GM12875 (cell line): Measurements from ENCODE around the gene DGKB.

Source experiments
- H3K4me3 ChIP-seq: one replicate; pipeline ENCODE4 v1.5.1; 2011; ENCODE audit warnings: low read depth, low read length, control low read depth
- TF ChIP-seq, protein P1 (sequence below): IDR thresholded peaks from 2 replicates; pipeline ENCODE4 v1.5.1; 2011; ENCODE audit warnings: low read depth, mild to moderate bottlenecking, control low read depth, inconsistent platforms, low read length, moderate library complexity, borderline replicate concordance; ENCODE audit not compliant: insufficient read depth

The DGKB gene

GRCh38 chr7:14425559-14425958 lies 477.0 kb downstream of the DGKB start:
- no peak overlapping the region for H3K4me3 ChIP-seq
- TF ChIP-seq, protein P1, sequence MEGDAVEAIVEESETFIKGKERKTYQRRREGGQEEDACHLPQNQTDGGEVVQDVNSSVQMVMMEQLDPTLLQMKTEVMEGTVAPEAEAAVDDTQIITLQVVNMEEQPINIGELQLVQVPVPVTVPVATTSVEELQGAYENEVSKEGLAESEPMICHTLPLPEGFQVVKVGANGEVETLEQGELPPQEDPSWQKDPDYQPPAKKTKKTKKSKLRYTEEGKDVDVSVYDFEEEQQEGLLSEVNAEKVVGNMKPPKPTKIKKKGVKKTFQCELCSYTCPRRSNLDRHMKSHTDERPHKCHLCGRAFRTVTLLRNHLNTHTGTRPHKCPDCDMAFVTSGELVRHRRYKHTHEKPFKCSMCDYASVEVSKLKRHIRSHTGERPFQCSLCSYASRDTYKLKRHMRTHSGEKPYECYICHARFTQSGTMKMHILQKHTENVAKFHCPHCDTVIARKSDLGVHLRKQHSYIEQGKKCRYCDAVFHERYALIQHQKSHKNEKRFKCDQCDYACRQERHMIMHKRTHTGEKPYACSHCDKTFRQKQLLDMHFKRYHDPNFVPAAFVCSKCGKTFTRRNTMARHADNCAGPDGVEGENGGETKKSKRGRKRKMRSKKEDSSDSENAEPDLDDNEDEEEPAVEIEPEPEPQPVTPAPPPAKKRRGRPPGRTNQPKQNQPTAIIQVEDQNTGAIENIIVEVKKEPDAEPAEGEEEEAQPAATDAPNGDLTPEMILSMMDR = no peak

DNA sequence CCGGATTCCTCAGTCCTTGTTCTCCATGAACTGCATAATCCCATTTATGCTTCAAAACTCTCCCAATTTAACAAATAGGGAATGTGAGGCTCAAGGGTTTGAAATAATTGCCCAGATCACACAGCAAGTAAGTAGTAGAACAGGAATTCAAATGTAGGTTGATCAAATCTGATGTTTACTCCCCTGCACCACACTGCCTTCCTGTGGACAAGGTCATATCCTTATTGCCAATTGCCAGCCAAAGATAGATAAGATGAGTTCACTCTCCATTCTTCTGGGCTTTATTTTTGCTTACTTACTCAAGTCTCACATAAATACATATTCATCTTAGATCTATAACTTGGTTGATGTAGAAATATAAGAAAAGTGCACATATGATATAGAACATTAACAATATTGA lies 477.9 kb downstream of the DGKB start:
- TF ChIP-seq, protein P1 = no peak
- no peak overlapping the region for H3K4me3 ChIP-seq

GRCh38 chr7:14420768-14421167 lies 481.8 kb downstream of the DGKB start:
- TF ChIP-seq, protein P1 = no peak
- no peak overlapping the region for H3K4me3 ChIP-seq

GRCh38 chr7:14419531-14419930 lies 483.0 kb downstream of the DGKB start:
- TF ChIP-seq, protein P1 = no peak
- H3K4me3 ChIP-seq = no peak overlapping the region

GRCh38 chr7:14418633-14419032 lies 483.9 kb downstream of the DGKB start:
- H3K4me3 ChIP-seq = no peak overlapping the region
- TF ChIP-seq, protein P1 = no peak

DNA sequence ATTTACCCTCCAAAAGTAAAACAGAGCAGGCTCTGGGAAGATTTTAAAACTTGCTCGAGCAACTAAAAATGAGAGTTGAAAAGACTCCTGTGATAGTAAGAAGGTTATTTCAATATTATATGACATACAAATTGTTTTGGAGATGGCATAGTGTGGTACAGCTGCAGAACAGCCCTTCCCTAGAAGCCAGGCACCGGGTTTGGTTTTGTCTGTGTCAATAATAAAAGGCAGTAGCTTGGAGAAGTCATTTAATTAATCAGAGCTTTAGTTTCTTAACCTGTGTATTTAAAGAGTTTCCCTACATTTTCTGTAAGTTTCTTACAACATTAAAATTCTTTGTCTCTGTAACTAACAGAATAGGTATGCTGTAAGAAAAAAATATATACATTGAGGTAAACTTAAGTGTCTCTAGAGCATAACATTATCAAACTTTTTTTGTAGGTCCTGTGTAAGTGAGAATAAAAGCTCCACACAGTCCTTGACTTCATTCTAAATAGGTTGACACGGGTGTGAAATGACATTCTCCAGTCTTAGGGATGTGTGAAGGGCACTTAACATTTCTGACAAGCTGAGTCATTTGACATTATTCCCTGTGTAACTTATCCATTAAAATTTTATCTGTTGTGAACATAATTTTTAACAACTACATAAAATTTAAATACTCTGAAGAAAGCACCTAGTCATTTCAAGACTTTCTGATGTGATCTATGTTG lies 488.1 kb downstream of the DGKB start:
- TF ChIP-seq, protein P1 = no peak
- H3K4me3 ChIP-seq = no peak overlapping the region

DNA sequence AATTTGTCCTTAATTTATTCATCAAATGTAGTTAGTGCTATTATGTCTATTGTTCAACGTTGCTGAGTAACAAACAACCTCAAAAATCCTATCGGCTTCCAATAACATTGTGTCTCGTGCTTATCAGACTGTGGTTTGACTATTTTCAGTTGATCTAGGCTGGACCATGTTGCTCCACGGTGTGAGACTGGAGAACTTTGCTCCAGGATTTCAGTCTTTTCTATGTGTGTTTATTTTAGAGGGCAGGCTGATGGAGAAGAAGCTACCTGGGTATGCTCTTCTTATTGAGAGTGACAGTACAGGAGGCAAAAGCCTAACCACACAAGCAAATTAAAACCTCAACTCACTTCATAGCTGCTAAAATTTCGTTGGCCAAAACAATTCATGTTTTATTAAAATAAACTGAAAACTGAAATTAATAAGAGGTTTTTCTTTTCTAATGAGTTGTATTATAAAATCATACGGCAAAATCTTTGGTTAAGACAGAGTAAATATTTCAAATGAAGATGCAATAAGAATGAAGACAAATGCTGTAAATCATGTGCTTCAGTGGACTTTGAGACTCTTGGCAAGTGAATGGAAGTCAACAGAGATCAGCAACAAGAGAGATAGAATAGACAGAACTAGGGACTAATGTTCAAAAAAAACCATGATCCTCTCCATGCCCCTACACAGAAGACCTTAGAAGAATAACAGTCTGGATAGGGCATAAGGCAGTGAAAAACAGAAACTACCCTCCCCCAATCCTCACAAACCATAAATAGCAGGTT lies 495.1 kb downstream of the DGKB start:
- no peak overlapping the region for H3K4me3 ChIP-seq
- TF ChIP-seq, protein P1 = no peak
